Bronchial epithelial cell (primary cell): ENCODE measurements around the gene GAMT. TPM values are rescaled to one million over a fixed set of nuclear protein-coding genes. Genes with fewer than 3 reads are reported as not detected.
A peak's percentile ranks its signal among the peaks of the same experiment; 100 is the strongest.

Source experiments
- DNase-seq: peaks from one replicate; pipeline ENCODE4 v3.0.0-alpha.2; 2010; ENCODE audit warnings: low read depth
- FAIRE-seq: peaks from 2 replicates; lab custom pipeline; 2011; peaks lifted over from hg19 to GRCh38; lab: Jason Lieb, UNC
- H3K27me3 ChIP-seq: 2 replicates; pipeline ENCODE4 v1.5.1; 2011; ENCODE audit warnings: low read length; ENCODE audit not compliant: control insufficient read depth, insufficient read depth
- H3K36me3 ChIP-seq: 2 replicates; pipeline ENCODE4 v1.5.1; 2011; ENCODE audit warnings: low read length; ENCODE audit not compliant: control insufficient read depth, insufficient read depth
- H3K4me3 ChIP-seq: 2 replicates; pipeline ENCODE4 v1.5.1; 2011; ENCODE audit warnings: mild to moderate bottlenecking, low read depth, low read length, control low read depth
- total RNA-seq: library from RNA; depleted of rRNA; stranded (reverse); fragments of >200 nt; gene quantifications from 2 replicates; pipeline ENCODE4 v1.2.1, GENCODE V29; 2014
- TF ChIP-seq, protein P1 (sequence below): IDR thresholded peaks from 2 replicates; pipeline ENCODE4 v1.5.1; 2011; ENCODE audit warnings: mild to moderate bottlenecking, moderate library complexity, low read length, control low read depth, inconsistent platforms; ENCODE audit not compliant: insufficient read depth, severe bottlenecking

The GAMT gene
- total RNA-seq, 1 donor from 2014 or later = 6.8 TPM

- TF ChIP-seq, protein P1, sequence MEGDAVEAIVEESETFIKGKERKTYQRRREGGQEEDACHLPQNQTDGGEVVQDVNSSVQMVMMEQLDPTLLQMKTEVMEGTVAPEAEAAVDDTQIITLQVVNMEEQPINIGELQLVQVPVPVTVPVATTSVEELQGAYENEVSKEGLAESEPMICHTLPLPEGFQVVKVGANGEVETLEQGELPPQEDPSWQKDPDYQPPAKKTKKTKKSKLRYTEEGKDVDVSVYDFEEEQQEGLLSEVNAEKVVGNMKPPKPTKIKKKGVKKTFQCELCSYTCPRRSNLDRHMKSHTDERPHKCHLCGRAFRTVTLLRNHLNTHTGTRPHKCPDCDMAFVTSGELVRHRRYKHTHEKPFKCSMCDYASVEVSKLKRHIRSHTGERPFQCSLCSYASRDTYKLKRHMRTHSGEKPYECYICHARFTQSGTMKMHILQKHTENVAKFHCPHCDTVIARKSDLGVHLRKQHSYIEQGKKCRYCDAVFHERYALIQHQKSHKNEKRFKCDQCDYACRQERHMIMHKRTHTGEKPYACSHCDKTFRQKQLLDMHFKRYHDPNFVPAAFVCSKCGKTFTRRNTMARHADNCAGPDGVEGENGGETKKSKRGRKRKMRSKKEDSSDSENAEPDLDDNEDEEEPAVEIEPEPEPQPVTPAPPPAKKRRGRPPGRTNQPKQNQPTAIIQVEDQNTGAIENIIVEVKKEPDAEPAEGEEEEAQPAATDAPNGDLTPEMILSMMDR = no peak
- peaks cover 19% of the 10 kb centered on the region for H3K36me3 ChIP-seq
- no peak for DNase-seq
- H3K27me3 ChIP-seq = no peaks in the 10 kb centered on the region
- FAIRE-seq = no peak
- no peak overlapping the region for H3K4me3 ChIP-seq
Measured at GRCh38 chr19:1392407-1392806, 8.9 kb downstream of the GAMT start.

DNA sequence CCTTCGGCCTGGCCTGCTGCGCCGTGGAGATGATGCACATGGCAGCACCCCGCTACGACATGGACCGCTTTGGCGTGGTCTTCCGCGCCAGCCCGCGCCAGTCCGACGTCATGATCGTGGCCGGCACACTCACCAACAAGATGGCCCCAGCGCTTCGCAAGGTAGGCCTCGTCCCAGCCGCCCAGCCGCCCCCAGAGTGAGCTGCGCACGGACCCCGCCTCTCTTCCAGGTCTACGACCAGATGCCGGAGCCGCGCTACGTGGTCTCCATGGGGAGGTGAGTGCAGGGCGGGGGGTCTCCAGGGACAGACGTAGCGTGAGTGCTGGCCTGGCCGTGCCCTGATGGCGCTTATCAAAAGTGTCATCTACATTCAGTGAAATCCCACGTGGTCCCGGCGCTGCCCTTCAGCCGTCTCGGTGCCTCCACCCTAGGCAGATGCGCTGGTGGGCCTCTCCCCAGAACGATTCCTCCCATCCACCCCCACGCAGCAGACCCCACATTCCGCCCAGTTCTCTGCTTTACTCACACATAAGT, 10.4 kb downstream of the GAMT start:
- FAIRE-seq (no peak), DNase-seq (no peak)
- Histone ChIP-seq H3K36me3 (peaks cover 19% of the 10 kb centered on the region), H3K27me3 (no peaks in the 10 kb centered on the region), H3K4me3 (no peak overlapping the region)
- TF ChIP-seq, protein P1 = no peak

GRCh38 chr19:1389033-1389940, 12.1 kb downstream of the GAMT start:
- TF ChIP-seq, protein P1 = no peak
- Histone ChIP-seq H3K4me3 (no peak overlapping the region), H3K27me3 (no peaks in the 10 kb centered on the region), H3K36me3 (peaks cover 18% of the 10 kb centered on the region)
- DNase-seq (no peak), FAIRE-seq (peak; percentile 99)

- FAIRE-seq (no peak), DNase-seq (no peak)
- H3K27me3 ChIP-seq = no peaks in the 10 kb centered on the region
- no peak overlapping the region for H3K4me3 ChIP-seq
- H3K36me3 ChIP-seq = peaks cover 16% of the 10 kb centered on the region
- TF ChIP-seq, protein P1 = no peak
Measured at GRCh38 chr19:1388637-1389026, 12.7 kb downstream of the GAMT start.

DNA sequence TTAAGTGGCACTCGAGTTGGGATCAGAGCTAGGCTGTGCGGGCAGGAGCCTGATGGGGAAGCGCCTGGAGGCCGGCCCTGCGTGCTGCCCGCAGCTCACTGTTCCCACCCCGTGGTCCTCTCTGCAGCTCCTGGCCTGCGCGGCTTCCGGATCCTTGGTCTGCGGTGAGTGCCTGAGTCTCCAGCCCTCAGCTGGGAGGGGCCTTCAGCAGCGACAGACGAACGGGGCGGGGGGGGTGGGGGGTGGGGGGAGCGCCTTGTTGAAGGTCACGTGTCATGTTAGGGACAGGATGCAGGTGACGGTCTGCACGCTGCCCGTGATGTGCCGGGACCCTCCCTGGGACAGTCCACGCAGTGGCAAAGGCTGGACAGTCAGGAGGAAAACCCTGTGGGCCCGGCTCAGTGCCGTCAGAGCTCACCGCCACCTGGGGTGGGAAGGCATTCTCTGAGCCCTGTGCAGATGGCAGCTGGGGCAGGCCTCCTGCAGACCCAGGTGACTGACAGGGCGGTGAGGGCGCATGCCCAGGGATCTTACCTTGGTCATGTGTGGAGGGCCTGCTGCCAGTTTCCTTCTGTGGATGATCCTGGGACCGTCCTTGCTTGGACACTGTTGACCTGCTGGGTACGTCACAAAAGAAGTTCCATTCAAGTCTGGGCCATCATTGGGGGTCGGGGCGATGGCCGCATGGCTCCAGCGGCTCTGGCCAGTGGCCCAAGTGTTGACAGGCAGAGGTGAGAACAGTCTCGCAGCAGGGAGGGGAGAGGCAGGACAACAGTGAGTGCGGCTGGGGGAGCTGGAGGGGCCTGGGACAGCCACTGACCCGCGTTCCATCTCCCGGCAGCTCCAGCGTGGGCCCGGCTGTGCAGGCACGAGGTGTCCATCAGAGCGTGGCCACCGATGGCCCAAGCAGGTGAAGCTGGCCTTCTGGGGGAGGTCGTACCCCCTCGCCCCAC, 13.4 kb downstream of the GAMT start:
- Histone ChIP-seq H3K36me3 (peaks cover 13% of the 10 kb centered on the region), H3K4me3 (no peak overlapping the region), H3K27me3 (no peaks in the 10 kb centered on the region)
- DNase-seq (no peak), FAIRE-seq (no peak)
- TF ChIP-seq, protein P1 = no peak
